GM19035 (cell line): ENCODE results near the gene OR7A5.
"Not testable (repeated sequence)": the region's sequence is repeated elsewhere in the genome, so short reads cannot be mapped to it uniquely, and the experiment has no call there.

Source experiments
- ATAC-seq: cut with Tn5 transposase; IDR thresholded peaks from one replicate; pipeline ENCODE4 v1.9.1; 2021; ENCODE audit not compliant: unreplicated experiment

The OR7A5 gene

DNA sequence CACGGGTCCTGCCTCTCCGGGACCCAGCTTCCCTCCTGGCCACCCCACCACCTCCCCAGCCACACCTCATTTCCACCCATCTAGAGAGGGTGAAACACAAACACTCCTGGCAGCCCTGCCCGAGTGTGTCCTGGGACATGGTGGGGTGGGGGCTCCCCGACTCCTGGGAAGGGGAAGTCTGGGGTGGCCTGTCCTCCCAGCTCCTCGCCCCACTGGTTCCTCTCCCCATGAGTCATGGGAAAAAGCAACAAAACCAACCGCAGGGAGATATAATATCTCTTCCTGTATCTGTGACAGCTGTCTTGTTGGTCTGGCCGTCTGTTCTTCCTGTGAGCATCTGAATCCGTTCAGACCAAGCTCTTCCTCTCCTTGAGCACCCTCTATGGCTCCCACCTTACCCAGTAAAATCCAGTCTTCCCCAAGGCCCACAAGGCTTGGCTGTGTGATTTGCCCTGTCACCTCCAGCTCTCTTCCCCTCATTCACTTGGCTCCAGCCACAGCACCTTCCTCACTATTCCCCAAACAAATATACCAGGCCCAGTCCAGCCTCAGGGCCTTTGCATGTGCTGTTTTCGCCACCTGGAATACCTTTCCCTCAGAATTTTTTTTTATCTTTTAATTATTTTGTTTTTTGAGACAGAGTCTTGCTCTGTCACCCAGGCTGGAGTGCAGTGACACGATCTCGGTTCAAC is 49.7 kb downstream of the OR7A5 start:
- ATAC-seq: not testable (repeated sequence)

DNA sequence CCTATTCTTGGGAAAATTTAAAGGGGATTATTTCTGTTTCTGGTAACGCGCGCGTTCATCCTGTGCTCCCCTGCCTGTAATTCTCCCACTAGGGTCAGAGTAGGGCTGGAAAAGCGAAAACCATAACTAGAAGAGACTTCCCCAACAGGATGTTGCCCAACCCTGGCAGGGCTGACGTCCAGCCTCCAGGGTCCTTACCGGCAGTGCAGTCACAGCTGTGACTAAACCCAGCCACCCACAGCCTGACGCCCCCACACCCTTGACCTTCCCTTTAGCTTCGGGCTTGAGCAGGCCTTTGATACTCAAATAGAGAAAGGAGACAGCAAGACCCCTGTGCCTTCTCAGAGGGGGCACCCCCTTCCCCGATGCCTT is 50.3 kb downstream of the OR7A5 start:
- ATAC-seq: not testable (repeated sequence)

DNA sequence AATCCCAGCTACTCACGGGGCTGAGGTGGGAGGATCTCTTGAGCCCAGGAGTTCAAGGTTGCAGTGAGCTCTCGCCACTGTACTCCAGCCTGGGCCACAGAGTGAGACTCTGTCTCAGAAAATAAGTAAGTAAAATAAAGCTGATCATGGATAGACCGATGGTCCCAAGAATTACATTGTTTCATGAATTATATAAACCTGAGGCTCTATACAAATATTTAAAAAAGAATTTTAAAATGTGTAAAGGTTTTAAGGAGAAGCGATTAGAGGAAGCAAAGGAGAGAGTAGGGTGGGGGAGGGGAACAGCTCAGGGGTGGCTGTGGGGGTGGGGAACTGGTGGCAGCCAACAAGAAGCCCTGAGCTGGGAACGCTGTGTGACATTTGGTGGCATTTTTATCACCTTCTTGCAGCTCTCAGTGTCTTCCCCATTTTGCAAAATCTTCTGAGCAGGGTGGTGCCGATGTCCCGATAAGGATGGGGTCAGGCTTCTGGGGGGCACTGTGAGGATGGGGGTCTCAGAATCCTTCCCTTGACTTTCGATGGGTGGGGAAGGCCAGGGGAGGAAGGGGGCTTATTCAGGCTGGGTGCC is 51.5 kb downstream of the OR7A5 start:
- not testable (repeated sequence) for ATAC-seq

DNA sequence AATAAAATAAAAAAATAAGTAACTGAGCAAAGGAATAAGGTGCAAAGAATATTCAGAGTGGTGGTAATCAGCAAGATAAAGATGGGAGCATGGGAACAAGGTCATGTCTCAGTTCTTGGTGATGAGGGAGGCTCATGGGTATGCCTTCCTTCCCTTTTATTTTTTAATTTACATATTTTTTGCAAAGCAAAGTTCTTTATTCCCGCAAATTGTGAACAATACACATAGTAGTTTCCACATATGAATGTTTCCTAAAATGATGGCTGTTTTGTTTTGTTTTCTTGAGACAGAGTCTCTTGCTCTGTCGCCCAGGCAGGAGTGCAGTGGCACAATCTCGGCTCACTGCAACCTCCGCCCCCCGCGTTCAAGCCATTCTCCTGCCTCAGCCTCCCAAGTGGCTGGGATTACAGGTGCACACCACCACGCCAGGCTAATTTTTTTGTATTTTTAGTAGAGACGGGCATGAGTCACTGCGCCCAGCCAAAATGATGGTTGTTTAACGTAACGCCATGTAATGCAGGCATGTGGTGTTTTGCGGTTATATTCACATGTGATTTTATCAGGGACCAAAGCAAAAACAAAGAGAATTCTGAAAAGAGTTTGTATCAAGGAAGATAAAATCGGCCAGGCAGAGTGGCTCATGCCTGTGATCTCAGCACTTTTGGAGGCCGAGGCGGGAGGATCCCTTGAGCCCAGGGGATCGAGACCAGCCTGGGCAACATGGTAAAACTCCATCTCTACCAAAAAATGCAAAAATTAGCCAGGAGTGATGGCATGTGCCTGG is 52.2 kb downstream of the OR7A5 start:
- ATAC-seq: no peak

DNA sequence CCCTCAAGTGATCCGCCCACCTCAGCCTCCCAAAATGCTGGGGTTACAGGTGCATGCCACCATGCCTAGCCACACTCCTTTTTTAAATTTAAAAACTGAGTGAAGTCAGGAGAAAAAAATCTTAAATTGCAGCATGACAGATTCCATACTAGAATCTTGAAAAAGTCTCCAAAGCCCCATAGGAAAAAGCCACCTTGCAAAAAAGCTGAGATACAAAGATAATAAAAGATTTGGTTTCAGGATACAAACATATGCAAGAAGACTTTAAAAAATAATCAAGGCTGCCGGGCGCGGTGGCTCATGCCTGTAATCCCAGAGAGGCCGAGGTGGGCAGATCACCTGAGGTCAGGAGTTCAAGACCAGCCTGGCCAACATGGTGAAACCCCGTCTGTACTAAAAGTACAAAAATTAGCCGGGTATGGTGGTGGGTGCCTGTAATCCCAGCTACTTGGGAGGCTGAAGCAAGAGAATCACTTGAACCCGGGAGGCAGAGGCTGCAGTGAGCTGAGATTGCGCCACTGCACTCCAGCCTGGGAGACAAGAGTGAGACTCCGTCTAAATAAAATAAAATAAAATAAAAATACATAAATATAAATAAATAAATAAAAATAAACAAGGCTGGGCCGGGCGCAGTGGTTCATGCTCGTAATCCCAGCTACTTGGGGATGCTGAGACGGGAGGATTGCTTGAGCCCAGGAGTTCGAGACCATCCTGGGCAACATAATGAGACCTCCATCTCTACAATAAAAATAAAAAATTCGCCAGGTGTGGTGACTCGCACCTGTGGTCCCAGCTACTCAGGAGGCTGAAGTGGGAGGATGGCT is 53.1 kb downstream of the OR7A5 start:
- ATAC-seq: not testable (repeated sequence)

DNA sequence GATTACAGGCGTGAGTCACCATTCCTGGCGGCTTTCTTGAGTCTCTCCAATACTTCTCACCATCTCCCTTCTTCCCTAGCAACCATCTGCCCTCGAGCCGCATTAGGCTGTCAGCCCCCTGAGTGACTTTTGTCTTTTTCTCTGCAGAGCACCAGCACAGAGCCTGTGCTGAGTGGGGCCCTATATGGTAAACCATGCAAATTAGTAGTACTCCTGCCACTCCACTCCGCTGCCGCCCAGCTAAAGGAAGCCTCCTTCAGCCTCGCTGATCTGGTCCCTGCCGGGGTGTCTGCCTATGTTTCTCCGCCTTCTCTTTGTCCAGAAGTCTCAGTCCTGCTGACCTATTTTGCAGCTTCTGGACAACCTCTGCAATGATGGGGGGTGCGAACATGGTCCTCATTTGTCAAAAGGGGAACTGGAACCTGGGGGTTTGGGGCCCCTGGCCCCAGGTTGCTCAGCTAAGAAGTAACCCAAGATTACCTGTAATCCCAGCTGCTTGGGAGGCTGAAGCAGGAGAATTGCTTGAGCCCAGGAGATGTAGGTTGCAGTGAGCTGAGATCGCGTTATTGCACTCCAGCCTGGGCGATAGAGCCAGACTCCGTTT is 54.3 kb downstream of the OR7A5 start:
- ATAC-seq: not testable (repeated sequence)

DNA sequence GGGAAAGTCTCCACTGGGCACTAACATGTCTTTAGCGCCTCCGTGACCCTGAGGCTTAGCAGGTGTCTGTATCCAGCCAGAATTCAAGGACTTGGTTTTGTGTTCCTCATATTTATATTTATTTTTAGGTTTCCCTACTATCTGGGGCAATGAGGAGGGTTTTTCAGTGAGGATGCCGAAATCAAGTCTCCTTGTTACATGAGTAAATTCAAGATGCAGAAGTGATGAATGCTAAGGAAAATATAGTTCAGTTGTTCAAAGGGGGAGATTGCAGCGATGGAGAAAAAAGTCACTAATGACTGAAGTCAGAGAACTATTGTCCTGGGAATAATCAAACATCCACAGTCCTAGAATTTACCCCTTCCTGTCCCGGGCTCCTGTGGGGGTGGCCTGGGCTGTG is 55.8 kb downstream of the OR7A5 start:
- no peak for ATAC-seq

DNA sequence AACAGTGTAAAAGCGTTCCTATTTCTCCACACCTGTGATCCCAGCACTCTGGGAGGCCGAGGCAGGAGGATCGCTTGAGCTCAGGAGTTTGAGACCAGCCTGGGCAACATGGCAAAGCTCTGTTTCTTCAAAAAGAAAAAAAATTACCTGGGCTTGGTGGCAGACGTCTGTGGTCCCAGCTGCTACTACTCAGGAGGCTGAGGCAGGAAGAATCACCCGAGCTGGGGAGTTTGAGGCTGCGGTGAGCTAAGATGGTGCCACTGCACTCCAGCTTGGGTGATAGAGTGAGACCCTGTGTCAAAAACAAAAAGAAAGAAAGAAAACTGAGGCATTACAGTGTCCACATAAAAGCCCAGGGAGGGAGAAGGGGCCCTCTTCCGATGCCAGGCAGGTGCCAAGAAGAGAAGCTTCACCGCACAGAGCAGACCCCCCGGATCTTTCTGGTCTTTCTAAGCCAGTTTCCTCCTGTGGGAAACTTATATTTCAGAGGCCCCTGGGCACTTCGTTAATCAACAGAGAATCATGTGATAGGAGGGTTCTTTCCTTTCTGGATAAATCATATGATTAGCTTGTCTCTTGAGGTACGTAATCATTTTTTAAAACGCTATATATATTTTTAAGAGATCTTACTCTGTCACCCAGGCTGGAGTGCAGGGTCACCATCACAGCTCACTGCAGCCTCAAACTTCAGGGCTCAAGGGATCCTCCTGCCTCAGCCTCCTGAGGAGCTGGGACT is 56.7 kb downstream of the OR7A5 start, which contains the start of gene ADGRE2:
Gene ADGRE2, minus strand, starts transcription at position 451 of the 736 bp plus-strand sequence. CDS start 1,804 bp downstream, outside the sequence.
- not testable (repeated sequence) for ATAC-seq

DNA sequence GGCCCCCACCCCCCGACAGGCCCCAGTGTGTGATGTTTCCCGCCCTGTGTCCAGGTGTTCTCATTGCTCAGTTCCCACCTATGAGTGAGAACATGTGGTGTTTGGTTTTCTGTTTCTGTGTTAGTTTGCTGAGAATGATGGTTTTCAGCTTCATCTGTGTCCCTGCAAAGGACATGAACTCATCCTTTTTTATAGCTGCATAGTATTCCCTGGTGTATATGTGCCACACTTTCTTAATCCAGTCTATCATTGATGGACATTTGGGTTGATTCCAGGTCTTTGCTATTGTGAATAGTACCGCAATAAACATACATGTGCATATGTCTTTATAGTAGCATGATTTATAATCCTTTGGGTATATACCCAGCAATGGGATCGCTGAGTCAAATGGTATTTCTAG is 57.3 kb downstream of the OR7A5 start:
- ATAC-seq: not testable (repeated sequence)
